GM13977 (cell line): ENCODE results near the gene KIR3DL2.
A peak's percentile ranks its signal among the peaks of the same experiment; 100 is the strongest.

Experiments used
- DNase-seq: peaks from one replicate; pipeline ENCODE4 v3.0.0; 2012; ENCODE audit warnings: low spot score
- in situ Hi-C: fragments of 300-500 bp; cut with MboI; formaldehyde crosslinking; loops from one replicate; pipeline ENCODE4 v1.12.0; 2022; ENCODE audit warnings: low sequenced_read_pairs, low pct_unique_long_range_greater_than_20kb, mixed read lengths, inconsistent platforms; ENCODE audit not compliant: unreplicated experiment
- TF ChIP-seq, protein P1 (sequence below): IDR thresholded peaks from 2 replicates; pipeline ENCODE4 v1.5.1; 2012; ENCODE audit warnings: mild to moderate bottlenecking, control low read depth; ENCODE audit not compliant: insufficient read depth; ENCODE audit errors: extremely low read depth, missing control alignments

Gene KIR3DL2

DNA sequence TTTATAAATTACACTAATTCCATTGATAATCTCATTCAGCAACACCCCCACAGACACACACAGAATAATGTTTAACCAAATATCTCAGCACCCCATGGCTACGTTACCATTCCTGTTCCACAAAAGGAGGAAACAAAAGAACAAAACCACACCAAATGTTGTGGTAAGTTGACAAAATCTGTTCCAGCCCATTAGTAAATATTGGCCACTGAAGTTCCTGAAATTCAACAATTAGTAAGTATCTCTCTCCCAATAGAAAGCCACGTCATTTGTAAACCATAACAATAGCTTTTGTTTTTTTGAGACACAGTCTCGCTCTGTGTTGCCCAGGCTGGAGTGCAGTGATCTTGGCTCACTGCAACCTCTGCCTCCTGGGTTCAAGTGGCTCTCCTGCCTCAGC lies 21.5 kb downstream of the KIR3DL2 start:
- in situ Hi-C loops = no loop called here
- TF ChIP-seq, protein P1, sequence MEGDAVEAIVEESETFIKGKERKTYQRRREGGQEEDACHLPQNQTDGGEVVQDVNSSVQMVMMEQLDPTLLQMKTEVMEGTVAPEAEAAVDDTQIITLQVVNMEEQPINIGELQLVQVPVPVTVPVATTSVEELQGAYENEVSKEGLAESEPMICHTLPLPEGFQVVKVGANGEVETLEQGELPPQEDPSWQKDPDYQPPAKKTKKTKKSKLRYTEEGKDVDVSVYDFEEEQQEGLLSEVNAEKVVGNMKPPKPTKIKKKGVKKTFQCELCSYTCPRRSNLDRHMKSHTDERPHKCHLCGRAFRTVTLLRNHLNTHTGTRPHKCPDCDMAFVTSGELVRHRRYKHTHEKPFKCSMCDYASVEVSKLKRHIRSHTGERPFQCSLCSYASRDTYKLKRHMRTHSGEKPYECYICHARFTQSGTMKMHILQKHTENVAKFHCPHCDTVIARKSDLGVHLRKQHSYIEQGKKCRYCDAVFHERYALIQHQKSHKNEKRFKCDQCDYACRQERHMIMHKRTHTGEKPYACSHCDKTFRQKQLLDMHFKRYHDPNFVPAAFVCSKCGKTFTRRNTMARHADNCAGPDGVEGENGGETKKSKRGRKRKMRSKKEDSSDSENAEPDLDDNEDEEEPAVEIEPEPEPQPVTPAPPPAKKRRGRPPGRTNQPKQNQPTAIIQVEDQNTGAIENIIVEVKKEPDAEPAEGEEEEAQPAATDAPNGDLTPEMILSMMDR = no peak
- DNase-seq = no peak

DNA sequence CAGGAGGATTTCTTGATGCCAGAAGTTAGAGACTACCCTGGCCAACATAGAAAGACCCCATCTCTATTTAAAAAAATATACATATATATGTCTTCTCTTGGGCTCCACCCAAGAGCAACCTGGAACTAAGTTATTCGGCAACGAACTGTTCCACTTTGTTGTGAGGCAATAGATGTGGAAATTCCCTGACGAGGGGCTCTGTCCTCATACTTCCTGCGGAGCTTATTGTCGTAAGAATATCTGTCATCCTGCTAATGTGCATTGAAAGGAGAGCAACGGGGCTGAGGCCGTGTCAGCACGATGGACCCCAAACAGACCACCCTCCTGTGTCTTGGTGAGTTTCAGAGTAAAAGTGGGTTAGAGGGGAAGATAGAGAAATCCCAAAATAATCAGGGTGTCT lies 23.7 kb downstream of the KIR3DL2 start, which contains the start of gene FCAR:
Gene FCAR (plus strand): TSS at position 246 of the 400 bp plus-strand sequence. CDS start 55 bp downstream, at position 301.
- DNase-seq = no peak
- TF ChIP-seq, protein P1 = no peak
- in situ Hi-C loops = no loop called here

DNA sequence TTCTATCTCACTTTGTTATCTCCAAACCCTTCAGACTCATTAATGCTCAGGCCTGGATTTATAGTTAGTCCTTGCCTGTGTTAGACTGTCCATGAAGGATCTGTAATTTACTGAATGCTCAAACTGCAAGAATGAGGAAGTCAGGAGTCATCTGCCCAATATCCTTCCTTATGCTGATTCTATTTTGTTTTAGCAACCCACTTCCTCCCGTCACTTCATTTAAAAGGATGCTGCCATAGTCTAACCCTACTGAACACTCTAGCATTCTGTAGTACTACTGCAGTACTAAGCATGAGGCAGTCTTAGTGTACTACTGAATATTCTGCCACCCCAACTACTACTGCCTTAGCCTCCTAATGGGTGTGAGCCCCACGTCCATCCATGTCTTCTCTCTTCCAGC lies 25.3 kb downstream of the KIR3DL2 start:
- no peak for DNase-seq
- TF ChIP-seq, protein P1 = no peak
- in situ Hi-C loops = no loop called here

DNA sequence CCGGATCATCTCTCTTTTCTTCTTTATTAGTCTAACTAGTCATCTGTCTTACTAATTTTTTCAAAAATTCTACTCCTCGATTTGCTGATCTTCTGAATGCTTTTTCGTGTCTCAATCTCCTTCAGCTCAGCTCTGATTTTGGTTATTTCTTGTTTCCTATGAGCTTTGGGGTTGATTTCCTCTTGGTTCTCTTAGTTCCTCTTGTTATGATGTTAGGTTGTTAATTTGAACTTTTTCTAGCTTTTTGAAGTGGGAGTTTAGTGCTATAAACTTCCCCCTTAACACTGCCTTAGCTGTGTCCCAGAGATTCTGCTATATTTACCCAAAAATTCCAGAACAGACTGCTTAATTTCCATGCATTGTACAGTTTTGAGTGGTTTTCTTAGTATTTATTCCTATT lies 27.2 kb downstream of the KIR3DL2 start:
- in situ Hi-C loops = no loop called here
- no peak for DNase-seq
- TF ChIP-seq, protein P1 = no peak

DNA sequence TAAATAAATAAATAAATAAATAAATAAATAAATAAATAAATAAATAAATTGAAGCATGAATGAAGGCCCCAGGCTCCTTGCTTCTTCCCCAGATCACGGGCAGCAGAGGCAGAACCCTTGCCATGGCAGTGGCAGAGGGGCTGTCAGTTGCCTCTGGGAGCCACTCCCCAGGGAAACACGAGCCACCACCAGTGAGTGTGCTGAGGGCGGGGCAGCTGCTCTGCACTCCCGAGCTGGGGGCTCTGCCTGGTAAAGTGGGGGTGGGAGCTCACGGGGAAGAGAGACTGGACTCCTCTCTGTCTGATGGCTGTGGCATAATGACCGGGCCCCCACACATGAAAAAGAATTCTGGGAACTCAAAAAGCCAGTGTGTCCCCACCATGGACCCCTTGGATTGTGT lies 31.6 kb downstream of the KIR3DL2 start:
- TF ChIP-seq, protein P1 = no peak
- DNase-seq = no peak
- in situ Hi-C loops = no loop called here

DNA sequence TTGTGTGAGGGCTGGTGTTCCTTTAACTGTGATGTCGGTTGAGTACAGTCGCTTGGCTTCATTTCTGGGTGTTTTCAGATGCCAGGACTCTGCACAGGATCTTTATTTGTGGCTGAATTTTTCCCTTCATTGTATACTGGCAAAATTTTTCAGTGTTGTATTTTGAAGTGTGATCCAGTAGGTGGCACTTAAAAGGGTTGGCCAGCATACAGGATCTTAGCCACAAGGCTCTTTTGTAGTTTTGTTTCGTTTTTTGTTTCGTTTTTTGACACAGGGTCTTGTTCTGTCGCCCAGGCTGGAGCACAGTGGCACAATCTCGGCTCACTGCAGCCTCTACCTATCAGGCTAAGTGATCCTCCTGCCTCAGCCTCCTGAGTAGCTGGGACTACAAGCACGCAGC lies 32.5 kb downstream of the KIR3DL2 start:
- TF ChIP-seq, protein P1 = peak; percentile 38
- in situ Hi-C loops = no loop called here
- DNase-seq = peak; percentile 67

DNA sequence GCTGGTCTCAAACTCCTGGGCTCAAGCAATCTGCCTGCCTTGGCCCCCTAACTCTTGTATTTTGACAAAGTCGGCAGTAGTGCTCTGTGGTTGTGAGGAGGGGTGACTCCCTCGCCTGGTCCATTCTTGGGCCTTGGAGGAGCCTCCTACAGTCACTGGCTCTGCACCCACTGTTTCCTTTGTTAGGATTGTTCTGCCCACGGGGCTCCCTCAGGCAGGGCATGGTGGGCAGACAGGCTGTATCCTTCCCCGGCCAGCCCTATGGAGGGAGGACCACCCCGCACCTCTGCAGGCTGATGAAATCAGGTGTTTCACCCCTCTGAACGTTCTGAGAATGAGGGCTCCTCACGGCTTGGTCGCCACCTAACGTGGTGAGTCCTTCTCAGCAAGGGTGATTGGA lies 33.0 kb downstream of the KIR3DL2 start:
- DNase-seq = no peak
- TF ChIP-seq, protein P1 = no peak
- in situ Hi-C loops = no loop called here
